ENCODE results near the gene SRRT.
"Not testable (repeated sequence)": the region's sequence is repeated elsewhere in the genome, so short reads cannot be mapped to it uniquely, and the experiment has no call there.

SRRT gene

DNA sequence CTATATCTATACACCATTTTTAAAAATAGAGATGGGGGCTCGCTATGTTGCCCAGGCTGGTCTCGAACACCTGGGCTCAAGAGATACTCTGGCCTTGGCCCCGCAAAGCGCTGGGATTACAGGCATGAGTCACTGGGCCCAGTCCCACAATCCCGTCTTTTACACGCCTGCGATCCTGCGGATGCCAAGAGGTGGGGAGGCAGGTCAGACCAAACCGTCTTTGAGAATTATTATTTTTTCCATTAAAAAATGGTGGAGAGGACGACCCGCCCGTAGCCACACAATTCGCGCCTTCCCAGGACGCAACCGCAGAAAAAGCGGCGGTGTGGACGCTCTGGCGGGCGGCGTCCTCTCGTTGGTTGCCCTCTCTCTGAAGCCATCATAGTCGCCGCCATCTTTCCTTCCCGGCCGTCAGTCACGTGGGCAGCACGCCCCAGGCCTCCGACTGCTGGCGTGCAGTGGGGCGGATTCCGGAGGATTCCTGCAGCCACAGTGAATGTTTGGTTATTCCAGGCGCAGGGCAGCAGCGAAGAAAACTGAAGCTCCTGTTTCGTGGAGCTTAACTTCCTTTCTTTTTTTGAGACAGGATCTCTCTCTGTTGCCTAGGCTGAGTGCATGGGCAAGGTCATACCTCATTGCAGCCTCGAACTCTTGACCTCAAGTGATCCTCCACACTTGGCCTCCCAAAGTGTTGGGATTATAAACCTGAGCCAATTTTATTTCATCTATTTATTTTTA, 37.6 kb upstream of the SRRT start:
- TF ChIP-seq ZNF274 (IDR thresholded peaks at IDR 0.05; ENCODE audit: low read depth, low read length) = no peak
- H3K4me3 ChIP-seq (ENCODE audit: low read length) = peak overlapping the region; percentile 34; the same call in 1 of the 2 replicates

DNA sequence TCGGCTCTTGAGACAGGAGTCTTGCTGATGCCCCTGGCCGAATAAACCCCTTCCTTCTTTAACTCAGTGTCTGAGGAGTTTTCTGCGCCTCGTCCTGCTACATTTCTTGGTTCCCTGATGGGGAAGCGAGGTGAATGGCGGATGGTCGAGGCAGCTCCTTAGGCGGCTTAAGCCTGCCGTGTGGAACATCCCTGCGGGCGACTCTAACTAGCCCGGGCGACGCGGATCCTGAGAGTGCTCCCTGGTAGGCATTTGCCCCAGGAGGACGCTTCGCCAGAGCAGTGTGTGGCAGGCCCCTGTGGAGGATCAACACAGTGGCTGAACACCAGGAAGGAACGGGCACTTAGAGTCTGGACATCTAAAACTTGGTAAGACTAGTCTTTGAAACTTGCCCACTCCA, 35.5 kb upstream of the SRRT start:
- no peak for TF ChIP-seq ZNF274 (IDR thresholded peaks at IDR 0.05; ENCODE audit: low read depth, low read length)
- no peak overlapping the region for H3K4me3 ChIP-seq (ENCODE audit: low read length)

DNA sequence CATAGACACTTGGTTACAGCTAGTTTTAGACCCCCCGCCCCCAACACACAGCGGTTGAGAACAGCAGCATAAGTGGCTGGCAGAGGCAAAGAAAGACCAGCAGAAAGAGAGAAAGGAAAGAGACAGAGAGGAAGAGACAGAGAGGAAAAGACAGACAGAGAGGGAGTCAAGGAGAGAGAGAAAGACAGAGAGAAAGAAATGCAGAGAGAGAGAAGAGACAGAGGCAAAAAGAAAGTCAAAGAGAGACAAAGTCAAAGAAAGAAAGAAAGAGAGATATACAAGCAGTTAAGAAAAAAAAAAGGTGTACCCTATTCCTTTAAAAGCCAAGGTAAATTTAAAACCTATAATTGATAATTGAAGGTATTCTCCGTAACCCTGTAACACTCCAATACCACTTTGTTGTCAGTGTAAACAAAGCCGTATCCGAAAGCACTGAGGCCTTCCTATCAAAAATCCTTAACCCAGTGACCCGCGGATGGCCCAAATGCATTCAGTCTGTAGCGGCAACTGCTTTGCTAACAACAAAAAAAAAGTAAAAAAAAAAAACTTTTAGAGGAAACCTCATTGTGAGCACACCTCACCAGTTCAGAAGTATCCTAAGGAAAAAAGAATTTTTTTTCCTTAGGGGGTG, 34.3 kb upstream of the SRRT start:
- no peak overlapping the region for H3K4me3 ChIP-seq (ENCODE audit: low read length)
- no peak for TF ChIP-seq ZNF274 (IDR thresholded peaks at IDR 0.05; ENCODE audit: low read depth, low read length)

DNA sequence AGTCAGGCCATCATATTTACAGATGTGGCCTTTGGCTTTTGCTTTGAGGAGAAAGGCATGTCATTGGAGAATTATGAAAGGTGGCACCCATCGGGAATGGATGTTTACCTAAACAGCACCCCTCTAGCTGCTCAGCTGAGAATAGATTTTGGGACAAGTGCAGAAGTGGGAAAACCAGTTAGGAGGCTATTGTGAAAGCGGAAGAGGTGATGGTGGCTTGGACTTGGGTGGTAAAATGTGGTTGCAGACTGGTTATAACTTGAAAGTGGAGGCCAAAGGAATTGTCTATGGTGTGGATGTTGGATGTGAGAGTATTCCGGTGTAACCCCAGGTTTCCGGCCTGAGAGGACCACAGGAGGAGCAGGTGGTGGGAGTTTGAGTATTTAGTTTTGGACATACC, 27.5 kb upstream of the SRRT start:
- H3K4me3 ChIP-seq (ENCODE audit: low read length) = no peak overlapping the region
- TF ChIP-seq ZNF274 (IDR thresholded peaks at IDR 0.05; ENCODE audit: low read depth, low read length) = no peak

DNA sequence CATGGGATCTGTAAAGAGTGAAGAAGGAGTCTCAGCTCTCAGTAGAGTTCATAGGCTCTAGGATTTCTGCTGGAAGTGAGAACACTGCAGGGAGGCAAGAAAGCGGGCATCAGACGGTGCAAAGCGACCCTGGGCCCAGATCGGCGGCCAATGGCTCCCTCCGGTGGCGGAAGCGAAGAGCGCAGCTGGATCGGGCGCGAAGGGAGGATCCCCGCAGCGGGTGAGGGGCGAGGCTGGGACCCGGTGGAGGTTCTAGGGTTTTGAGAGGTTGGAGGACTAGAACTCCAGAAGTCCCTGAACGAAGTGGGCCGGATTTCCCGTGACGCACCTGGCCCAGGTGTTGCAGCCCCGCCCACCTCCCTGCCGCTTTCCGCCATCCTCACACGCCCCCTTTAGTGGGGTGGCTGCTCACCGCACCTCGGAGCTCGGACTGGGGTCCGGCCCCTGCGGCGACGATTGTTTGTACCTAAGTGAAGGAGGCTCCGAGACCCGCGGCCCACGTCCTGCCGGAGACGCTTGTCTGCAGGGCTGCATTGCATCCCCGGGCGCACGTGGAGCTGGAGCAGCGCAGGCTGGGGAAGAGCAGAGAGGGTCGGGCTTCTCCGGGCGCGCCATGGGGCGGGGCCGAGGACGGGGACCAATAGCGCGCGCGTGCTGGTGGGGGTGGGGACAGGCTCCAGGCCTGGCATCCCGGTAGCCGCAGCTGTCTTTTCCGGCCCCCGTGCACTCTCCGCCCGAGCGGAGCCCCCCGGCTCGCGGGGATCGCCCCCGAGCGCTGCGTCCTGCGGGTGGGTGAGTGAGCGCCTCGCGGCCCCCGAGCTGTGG, 22.6 kb upstream of the SRRT start, which contains the start of gene SLC12A9:
SLC12A9 (plus strand) TSS at position 666 of the 825 bp plus-strand sequence. CDS start 1,485 bp downstream, outside the sequence.
- no peak for TF ChIP-seq ZNF274 (IDR thresholded peaks at IDR 0.05; ENCODE audit: low read depth, low read length)
- H3K4me3 ChIP-seq (ENCODE audit: low read length) = peak within 1 kb of the TSS; percentile 78

DNA sequence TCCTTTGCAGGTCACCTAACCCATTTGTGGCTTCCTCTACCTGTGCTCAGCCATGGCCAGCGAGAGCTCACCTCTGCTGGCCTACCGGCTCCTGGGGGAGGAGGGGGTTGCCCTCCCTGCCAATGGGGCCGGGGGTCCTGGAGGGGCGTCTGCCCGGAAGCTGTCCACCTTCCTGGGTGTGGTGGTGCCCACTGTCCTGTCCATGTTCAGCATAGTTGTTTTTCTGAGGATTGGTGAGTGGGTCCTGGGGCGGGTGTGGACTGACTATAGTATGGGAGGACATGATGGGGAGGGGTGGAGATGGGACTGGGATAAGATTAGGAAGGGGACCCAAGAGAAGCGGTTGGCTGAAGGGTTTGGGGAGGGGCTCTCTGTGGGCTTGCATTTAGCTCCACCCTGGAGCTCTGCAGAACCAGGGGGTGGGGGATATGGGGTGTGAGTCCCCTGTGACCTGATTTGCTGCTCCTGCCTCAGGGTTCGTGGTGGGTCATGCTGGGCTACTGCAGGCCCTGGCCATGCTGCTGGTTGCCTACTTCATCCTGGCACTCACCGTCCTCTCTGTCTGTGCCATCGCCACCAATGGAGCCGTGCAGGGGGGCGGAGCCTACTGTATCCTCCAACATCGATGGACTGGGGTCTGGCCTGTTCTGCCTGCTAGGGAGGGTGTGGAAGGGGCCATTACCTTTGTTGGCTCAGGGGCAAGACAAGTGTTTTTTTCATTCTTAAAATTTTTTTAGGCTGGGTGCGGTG, 20.6 kb upstream of the SRRT start:
- H3K4me3 ChIP-seq (ENCODE audit: low read length) = no peak overlapping the region
- TF ChIP-seq ZNF274 (IDR thresholded peaks at IDR 0.05; ENCODE audit: low read depth, low read length) = no peak

DNA sequence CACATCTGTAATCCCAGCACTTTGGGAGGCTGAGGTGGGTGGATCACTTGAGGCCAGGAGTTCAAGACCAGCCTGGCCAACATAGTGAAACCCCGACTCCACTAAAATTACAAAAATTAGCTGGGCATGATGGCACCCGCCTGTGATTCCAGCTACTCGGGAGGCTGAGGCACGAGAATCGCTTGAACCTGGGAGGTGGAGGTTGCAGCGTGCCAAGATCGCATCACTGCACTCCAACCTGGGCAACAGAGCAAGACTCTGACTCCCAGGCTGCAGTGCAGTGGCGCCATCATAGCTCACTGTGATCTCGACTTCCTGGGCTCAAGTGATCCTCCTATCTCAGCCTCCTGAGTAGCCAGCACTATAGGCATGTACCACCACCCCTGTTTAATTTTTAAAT, 20.0 kb upstream of the SRRT start:
- H3K4me3 ChIP-seq (ENCODE audit: low read length) = not testable (repeated sequence)

DNA sequence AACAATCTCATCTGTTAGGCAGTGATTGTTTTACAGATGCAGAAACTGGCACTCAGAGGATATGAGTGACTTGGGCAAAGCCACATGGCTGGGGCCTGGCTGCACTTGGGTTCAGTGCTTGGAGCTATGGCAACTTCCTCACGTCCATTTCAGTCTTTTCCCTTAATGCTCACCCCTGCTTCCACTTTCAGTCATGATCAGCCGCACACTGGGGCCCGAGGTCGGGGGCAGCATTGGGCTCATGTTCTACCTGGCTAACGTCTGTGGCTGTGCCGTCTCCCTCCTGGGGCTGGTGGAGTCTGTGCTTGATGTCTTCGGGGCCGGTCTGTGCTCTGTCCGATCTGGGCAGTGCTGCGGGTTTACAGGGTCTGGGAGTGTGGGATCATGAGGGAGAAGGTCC, 19.4 kb upstream of the SRRT start:
- TF ChIP-seq ZNF274 (IDR thresholded peaks at IDR 0.05; ENCODE audit: low read depth, low read length) = no peak
- no peak overlapping the region for H3K4me3 ChIP-seq (ENCODE audit: low read length)

DNA sequence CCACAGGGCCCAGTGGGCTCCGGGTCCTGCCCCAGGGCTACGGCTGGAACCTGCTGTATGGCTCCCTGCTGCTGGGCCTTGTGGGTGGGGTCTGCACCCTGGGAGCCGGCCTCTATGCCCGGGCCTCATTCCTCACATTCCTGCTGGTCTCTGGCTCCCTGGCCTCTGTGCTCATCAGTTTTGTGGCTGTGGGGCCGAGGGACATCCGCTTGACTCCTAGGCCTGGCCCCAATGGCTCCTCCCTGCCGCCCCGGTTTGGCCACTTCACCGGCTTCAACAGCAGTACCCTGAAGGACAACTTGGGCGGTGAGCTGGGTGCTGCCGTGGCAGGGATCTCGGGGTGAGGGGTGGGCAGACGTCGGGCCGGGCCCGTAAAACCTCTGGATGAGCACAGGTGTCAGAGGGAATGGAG, 18.0 kb upstream of the SRRT start:
- H3K4me3 ChIP-seq (ENCODE audit: low read length) = no peak overlapping the region
- no peak for TF ChIP-seq ZNF274 (IDR thresholded peaks at IDR 0.05; ENCODE audit: low read depth, low read length)

DNA sequence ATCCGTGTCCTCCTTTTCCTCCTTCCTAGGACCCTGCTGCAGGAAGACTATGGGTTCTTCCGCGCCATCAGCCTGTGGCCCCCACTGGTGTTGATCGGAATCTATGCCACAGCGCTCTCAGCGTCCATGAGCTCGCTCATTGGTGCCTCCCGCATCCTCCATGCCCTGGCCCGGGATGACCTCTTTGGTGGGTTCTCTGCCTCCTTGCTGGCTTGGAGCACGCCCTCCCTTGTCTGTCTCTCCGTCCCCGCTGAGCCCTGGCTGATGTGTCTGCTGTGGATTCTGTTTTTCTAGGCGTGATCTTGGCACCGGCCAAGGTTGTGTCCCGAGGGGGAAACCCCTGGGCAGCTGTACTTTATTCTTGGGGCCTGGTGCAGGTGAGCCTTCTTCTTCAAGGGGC, 15.0 kb upstream of the SRRT start:
- TF ChIP-seq ZNF274 (IDR thresholded peaks at IDR 0.05; ENCODE audit: low read depth, low read length) = no peak
- H3K4me3 ChIP-seq (ENCODE audit: low read length) = no peak overlapping the region

DNA sequence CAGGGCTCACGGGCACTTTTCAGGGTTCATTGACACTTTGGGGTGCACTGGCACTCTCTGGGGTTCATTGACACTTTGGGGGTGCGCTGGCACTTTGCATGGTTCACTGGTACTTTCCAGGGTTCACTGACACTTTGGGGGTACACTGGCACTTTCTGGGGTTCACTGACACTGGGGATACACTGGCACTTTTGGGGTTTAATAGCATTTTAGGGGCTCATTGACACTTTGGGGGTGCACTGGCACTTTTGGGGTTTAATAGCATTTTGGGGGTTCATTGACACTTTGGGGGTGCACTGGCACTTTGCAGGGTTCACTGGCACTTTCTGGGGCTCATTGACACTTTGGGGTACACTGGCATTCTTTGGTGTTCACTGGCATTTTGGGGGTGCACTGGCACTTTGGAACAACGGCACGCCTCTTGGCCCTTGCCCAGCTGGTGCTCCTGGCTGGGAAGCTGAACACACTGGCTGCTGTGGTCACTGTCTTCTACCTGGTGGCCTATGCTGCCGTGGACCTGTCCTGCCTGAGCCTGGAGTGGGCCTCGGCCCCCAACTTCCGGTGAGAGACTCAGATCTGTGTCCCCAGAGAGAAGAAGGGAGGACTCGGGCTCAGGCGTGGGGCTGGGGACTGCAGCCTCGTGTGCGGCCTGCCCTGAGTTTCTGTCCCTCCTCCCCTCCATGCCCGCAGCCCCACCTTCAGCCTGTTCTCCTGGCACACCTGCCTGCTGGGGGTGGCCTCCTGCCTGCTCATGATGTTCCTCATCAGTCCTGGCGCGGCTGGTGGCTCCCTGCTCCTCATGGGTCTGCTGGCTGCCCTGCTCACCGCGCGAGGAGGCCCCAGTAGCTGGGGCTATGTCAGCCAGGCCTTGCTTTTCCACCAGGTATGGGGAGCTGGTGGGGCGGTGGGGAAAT, 13.9 kb upstream of the SRRT start:
- TF ChIP-seq ZNF274 (IDR thresholded peaks at IDR 0.05; ENCODE audit: low read depth, low read length) = no peak

DNA sequence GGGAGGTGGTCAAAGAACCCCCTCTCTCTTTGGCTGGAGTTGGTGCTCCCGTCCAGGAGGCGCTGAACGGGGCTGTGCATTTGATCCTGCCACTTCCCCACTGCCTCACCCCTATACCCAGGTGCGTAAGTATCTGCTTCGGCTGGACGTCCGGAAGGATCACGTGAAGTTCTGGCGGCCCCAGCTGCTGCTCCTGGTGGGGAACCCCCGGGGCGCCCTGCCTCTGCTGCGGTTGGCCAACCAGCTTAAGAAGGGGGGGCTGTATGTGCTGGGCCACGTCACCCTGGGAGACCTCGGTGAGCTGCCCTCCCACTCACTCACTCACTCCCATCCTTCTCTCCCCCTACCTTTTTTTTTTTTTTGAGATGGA, 13.3 kb upstream of the SRRT start:
- TF ChIP-seq ZNF274 (IDR thresholded peaks at IDR 0.05; ENCODE audit: low read depth, low read length) = no peak

More for the DNA sequence above, 13.9 kb upstream of the SRRT start:
- no peak overlapping the region for H3K4me3 ChIP-seq (ENCODE audit: low read length)

DNA sequence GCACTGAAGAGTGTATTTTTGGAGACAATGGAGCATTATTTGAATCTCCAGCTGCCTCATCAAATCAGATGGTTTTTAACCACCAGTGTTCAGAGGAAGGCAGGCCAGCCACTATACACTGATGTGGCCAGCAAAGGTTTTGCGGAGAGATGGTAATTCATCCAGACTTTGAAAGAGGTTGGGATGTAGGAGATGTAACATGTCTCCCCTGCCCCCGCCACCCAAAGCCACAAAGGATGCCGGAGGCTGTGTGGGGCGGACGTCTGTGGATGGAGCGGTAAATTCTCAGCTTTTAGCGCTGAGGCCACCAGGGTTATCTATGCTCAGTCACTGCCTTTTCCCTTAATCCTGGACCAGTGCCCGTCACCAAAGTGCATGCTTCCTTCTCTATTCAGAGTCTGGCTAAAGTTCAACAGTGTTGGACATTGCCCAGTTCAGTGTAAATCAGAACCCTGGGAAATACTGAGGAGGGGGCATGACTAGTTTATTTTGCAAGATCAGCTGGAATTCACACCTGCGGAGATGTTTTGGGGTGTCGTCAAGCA, 11.4 kb upstream of the SRRT start:
- no peak overlapping the region for H3K4me3 ChIP-seq (ENCODE audit: low read length)
- TF ChIP-seq ZNF274 (IDR thresholded peaks at IDR 0.05; ENCODE audit: low read depth, low read length) = no peak

More for the DNA sequence above, 13.3 kb upstream of the SRRT start:
- H3K4me3 ChIP-seq (ENCODE audit: low read length) = no peak overlapping the region
